Spleen (tissue), 11 donors: ENCODE data around the gene NFIA. TPM values are rescaled to one million over a fixed set of nuclear protein-coding genes. Genes with fewer than 3 reads are reported as not detected.

Experiments
- DNase-seq: peaks from one replicate; pipeline ENCODE4 v3.0.0-alpha.2; 2020
- H3K27ac ChIP-seq, 8 donors: fragments of 200-600 bp; sonication (generic) in 7 of 8; 1 replicate in 4 of 8; 2 replicates in 4 of 8; pipeline versions ENCODE4 v1.5.0 to v1.8.0; 2016 to 2021; ENCODE audit warnings: inconsistent platforms in 4 of 8, mild to moderate bottlenecking in 4 of 8, moderate library complexity in 1 of 8
- H3K27me3 ChIP-seq, 7 donors: fragments of 200-600 bp; sonication (generic) in 6 of 7; replicated peaks in 1 of 7; 1 replicate in 4 of 7; 2 replicates in 3 of 7; pipeline versions ENCODE4 v1.5.0 to v1.8.0; 2016 to 2021; ENCODE audit warnings: inconsistent platforms in 3 of 7, mild to moderate bottlenecking in 1 of 7
- H3K36me3 ChIP-seq, 6 donors: fragments of 200-600 bp; sonication (generic) in 5 of 6; 1 replicate in 4 of 6; 2 replicates in 2 of 6; pipeline versions ENCODE4 v1.5.0 to v1.8.0; 2016 to 2021; ENCODE audit warnings: inconsistent platforms in 2 of 6
- H3K4me1 ChIP-seq, 6 donors: fragments of 200-600 bp; sonication (generic) in 5 of 6; 1 replicate in 3 of 6; 2 replicates in 3 of 6; pipeline versions ENCODE4 v1.5.0 to v1.8.0; 2016 to 2021; ENCODE audit warnings: inconsistent platforms in 3 of 6
- H3K4me3 ChIP-seq, 8 donors: fragments of 200-600 bp; sonication (generic) in 7 of 8; 1 replicate in 4 of 8; 2 replicates in 4 of 8; pipeline versions ENCODE4 v1.5.0 to v1.8.0; 2016 to 2021; ENCODE audit warnings: inconsistent platforms in 4 of 8, mild to moderate bottlenecking in 4 of 8, moderate library complexity in 2 of 8
- H3K9me3 ChIP-seq, 8 donors: fragments of 200-600 bp; sonication (generic) in 7 of 8; 1 replicate in 4 of 8; 2 replicates in 4 of 8; pipeline versions ENCODE4 v1.5.0 to v1.8.0; 2016 to 2021; ENCODE audit warnings: inconsistent platforms in 4 of 8
- CTCF ChIP-seq, 11 experiments: fragments of 200-600 bp in 7 of 11; fragments of 450-650 bp in 4 of 11; sonication (generic) in 4 of 11; IDR thresholded peaks in 8 of 11; conservative IDR thresholded peaks in 3 of 11; 1 replicate in 7 of 11; 2 replicates in 4 of 11; pipeline versions ENCODE4 v1.4.0 to v1.8.0; 2016 to 2021; ENCODE audit warnings: antibody characterized with exemption in 11 of 11, inconsistent platforms in 4 of 11, mild to moderate bottlenecking in 1 of 11
- POLR2A ChIP-seq, 3 donors: fragments of 450-650 bp; IDR thresholded peaks; one replicate each; pipeline ENCODE4 v1.5.1; 2017; ENCODE audit warnings: antibody characterized with exemption in 3 of 3, mild to moderate bottlenecking in 1 of 3
- POLR2AphosphoS5 ChIP-seq, 3 donors: sonication (generic); formaldehyde crosslinking; IDR thresholded peaks; one replicate each; pipeline ENCODE4 v1.5.1; 2017; ENCODE audit warnings: antibody characterized with exemption in 3 of 3
- WGBS, 5 donors: extraction: QIAGEN DNeasy Blood & Tissue Kit in 3 of 5; methylation state at CpG; one replicate each; pipeline versions ENCODE4 v1.1.5 to v1.1.7; 2013 to 2018; 5-methylcytosine and 5-hydroxymethylcytosine counted together
- intact Hi-C: fragments of 100-400 bp; cut with DNase I; formaldehyde crosslinking; loops from one replicate; pipeline ENCODE4 v1.15.0; 2023; ENCODE audit warnings: low total_unique reads
- polyA plus RNA-seq, 3 donors: library from polyadenylated mRNA; stranded (reverse); fragments of 200-250 nt; gene quantifications; one replicate each; pipeline ENCODE4 v1.2.1, GENCODE V29; 2013
- total RNA-seq, 7 donors: library from RNA; depleted of rRNA in 3 of 7; stranded (reverse); fragments of >200 nt in 3 of 7; fragmentation: NEBNext Ultra II Directional in 4 of 7; extraction: Animal tissue kit (Norgen Biotek cat#: 25700) in 4 of 7; gene quantifications; one replicate each; pipeline versions ENCODE4 v1.1.0 to v1.2.1, GENCODE V29; 2016 to 2021
- donor health status: healthy with polysubstance abuse.
- donor health status: DM: no; HTN: no; CAD: no; lungs with moderate emphysema.
- donor health status: DM: no; HTN: no; CAD: no.
- donor health status: Bipolar disorder and iron deficiency.
- donor health status: healthy.
- donor health status: DM: no; HTN: no; CAD: no.
- donor health status: DM: yes; HTN: yes; CAD: no.

NFIA gene
- total and polyA plus RNA-seq, 10 donors: 3.1 to 76.8 (median 35.5) TPM

GRCh38 chr1:61230523-61230922, 148.2 kb downstream of the NFIA start:
- no peaks in the 10 kb centered on the region for H3K27me3 ChIP-seq
- intact Hi-C loops: no loop called here
- no peaks in the 10 kb centered on the region for H3K36me3 ChIP-seq
- H3K4me3 ChIP-seq: no peak overlapping the region
- peaks cover 0 to 8% (median 0%) of the 10 kb centered on the region in 6 donors for H3K4me1 ChIP-seq
- DNase-seq: no peak
- 74 to 99% (median 97%) methylated on average over 3 of the region's 3 CpGs for WGBS, 5 donors
- no peaks in the 10 kb centered on the region for H3K9me3 ChIP-seq
- no peak overlapping the region for H3K27ac ChIP-seq
- TF ChIP-seq POLR2AphosphoS5 (IDR thresholded peaks at IDR 0.05) (no peak), POLR2A (IDR thresholded peaks at IDR 0.05) (no peak), CTCF (IDR thresholded peaks at IDR 0.05 in 8 of 11, conservative IDR thresholded peaks at IDR 0.05 in 3 of 11) (no peak)

- TF ChIP-seq POLR2A (IDR thresholded peaks at IDR 0.05) (no peak), CTCF (IDR thresholded peaks at IDR 0.05 in 8 of 11, conservative IDR thresholded peaks at IDR 0.05 in 3 of 11) (no peak), POLR2AphosphoS5 (IDR thresholded peaks at IDR 0.05) (no peak)
- 77 to 95% (median 84%) methylated on average over 2 of the region's 2 CpGs for WGBS, 5 donors
- intact Hi-C loops: no loop called here
Observed at GRCh38 chr1:61231795-61232194, 149.4 kb downstream of the NFIA start.

GRCh38 chr1:61233121-61233660, 150.8 kb downstream of the NFIA start:
- DNase-seq: no peak
- no peaks in the 10 kb centered on the region for H3K4me1 ChIP-seq
- no peaks in the 10 kb centered on the region for H3K9me3 ChIP-seq
- no peak overlapping the region for H3K27ac ChIP-seq
- no peak for TF ChIP-seq CTCF (IDR thresholded peaks at IDR 0.05 in 8 of 11, conservative IDR thresholded peaks at IDR 0.05 in 3 of 11)
- TF ChIP-seq POLR2AphosphoS5 (IDR thresholded peaks at IDR 0.05): no peak
- no peak for TF ChIP-seq POLR2A (IDR thresholded peaks at IDR 0.05)
- 85 to 93% (median 90%) methylated on average over 6 of the region's 6 CpGs for WGBS, 5 donors
- intact Hi-C loops: no loop called here
- no peak overlapping the region for H3K4me3 ChIP-seq
- no peaks in the 10 kb centered on the region for H3K27me3 ChIP-seq
- no peaks in the 10 kb centered on the region for H3K36me3 ChIP-seq

More at GRCh38 chr1:61231795-61232194, 149.4 kb downstream of the NFIA start:
- Histone ChIP-seq H3K4me3 (no peak overlapping the region), H3K27ac (no peak overlapping the region), H3K36me3 (no peaks in the 10 kb centered on the region), H3K4me1 (peaks cover 0 to 5% (median 0%) of the 10 kb centered on the region in 6 donors), H3K9me3 (no peaks in the 10 kb centered on the region), H3K27me3 (no peaks in the 10 kb centered on the region)
- no peak for DNase-seq

GRCh38 chr1:61234587-61234919, 152.2 kb downstream of the NFIA start:
- intact Hi-C loops: no loop called here
- Histone ChIP-seq H3K9me3 (no peaks in the 10 kb centered on the region), H3K4me1 (no peaks in the 10 kb centered on the region), H3K4me3 (no peak overlapping the region), H3K27me3 (no peaks in the 10 kb centered on the region), H3K36me3 (no peaks in the 10 kb centered on the region), H3K27ac (no peak overlapping the region)
- WGBS, 5 donors: 75 to 83% (median 77%) methylated on average over 3 of the region's 3 CpGs
- TF ChIP-seq CTCF (IDR thresholded peaks at IDR 0.05 in 8 of 11, conservative IDR thresholded peaks at IDR 0.05 in 3 of 11) (no peak), POLR2AphosphoS5 (IDR thresholded peaks at IDR 0.05) (no peak), POLR2A (IDR thresholded peaks at IDR 0.05) (no peak)
- DNase-seq: no peak
